ENCODE results near the gene CSH2.

DNA sequence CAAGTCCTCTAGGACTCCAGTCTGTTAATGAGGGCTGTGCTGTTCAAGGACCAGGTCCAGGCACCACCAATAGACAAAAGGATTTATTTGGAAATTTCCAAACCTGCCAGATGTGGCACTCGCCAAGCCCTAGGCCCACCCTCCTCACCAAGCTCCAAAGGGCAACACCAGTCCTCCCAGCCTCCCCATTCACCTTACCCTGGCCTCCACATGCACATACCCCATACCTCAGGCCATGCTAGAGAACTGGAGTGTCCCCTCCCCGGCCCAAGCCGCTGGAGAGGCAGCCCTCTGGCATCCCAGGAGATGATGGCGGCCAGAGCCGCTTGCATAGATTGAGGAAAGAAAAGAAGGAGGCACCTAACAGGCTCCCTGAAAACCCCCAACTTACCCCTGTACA, 41.5 kb downstream of the CSH2 start:
- TF ChIP-seq CTCF (IDR thresholded peaks at IDR 0.05; ENCODE audit: low read depth, low read length) (no peak), MAX (IDR thresholded peaks at IDR 0.05; ENCODE audit: low read depth, low read length) (no peak)

Data from NB4 (cell line).